Daoy (cell line): ENCODE measurements around the gene NES. TPM values are rescaled to one million over a fixed set of nuclear protein-coding genes. Genes with fewer than 3 reads are reported as not detected.
A peak's percentile ranks its signal among the peaks of the same experiment; 100 is the strongest.

Experiments
- DNase-seq: peaks from one replicate; pipeline ENCODE4 v3.0.0-alpha.2; 2015; ENCODE audit warnings: low read depth
- total RNA-seq: library from RNA; depleted of rRNA; stranded (reverse); fragments of >200 nt; shearing (Covaris generic); gene quantifications from 2 replicates; pipeline ENCODE4 v1.2.3, GENCODE V29; 2014

The NES gene
- total RNA-seq, 1 experiment from 2014 or later, result 0.51 TPM

GRCh38 chr1:156680056-156680455 is 2.8 kb upstream of the NES start:
- no peak for DNase-seq

- peak; percentile 84 for DNase-seq
These were observed 699 bp upstream of the NES start for GRCh38 chr1:156677616-156678596.

GRCh38 chr1:156676114-156676819 is 940 bp downstream of the NES start:
- no peak for DNase-seq

GRCh38 chr1:156675210-156676113 is 1.7 kb downstream of the NES start:
- DNase-seq, result no peak

- DNase-seq, result peak; percentile 76
These were observed 3.7 kb downstream of the NES start for GRCh38 chr1:156673387-156674121.

- no peak for DNase-seq
These were observed 5.4 kb downstream of the NES start for GRCh38 chr1:156671804-156672203.

- DNase-seq, result no peak
These were observed 6.4 kb downstream of the NES start for GRCh38 chr1:156670791-156671190.

GRCh38 chr1:156670359-156670758 is 6.8 kb downstream of the NES start:
- no peak for DNase-seq

- no peak for DNase-seq
These were observed 7.4 kb downstream of the NES start for GRCh38 chr1:156669794-156670193.

- no peak for DNase-seq
These were observed 8.2 kb downstream of the NES start for GRCh38 chr1:156668801-156669637.

- DNase-seq, result no peak
These were observed 9.1 kb downstream of the NES start for GRCh38 chr1:156667968-156668709.

- no peak for DNase-seq
These were observed 9.6 kb downstream of the NES start for GRCh38 chr1:156667610-156667967.

GRCh38 chr1:156666862-156667609 is 10.2 kb downstream of the NES start:
- no peak for DNase-seq

GRCh38 chr1:156665539-156665938 is 11.7 kb downstream of the NES start:
- DNase-seq, result no peak

- DNase-seq, result peak; percentile 36
These were observed 12.3 kb downstream of the NES start for GRCh38 chr1:156664767-156665411.

- peak; percentile 39 for DNase-seq
These were observed 13.0 kb downstream of the NES start for GRCh38 chr1:156664046-156664766.

- peak; percentile 35 for DNase-seq
These were observed 14.0 kb downstream of the NES start for GRCh38 chr1:156663178-156663577.

- DNase-seq, result no peak
These were observed 14.5 kb downstream of the NES start for GRCh38 chr1:156662800-156663055.
